GM11168 (cell line): ENCODE measurements around the gene SFPQ.

Experiments used
- in situ Hi-C: fragments of 300-500 bp; cut with MboI; formaldehyde crosslinking; loops from one replicate; pipeline ENCODE4 v1.12.0; 2022; ENCODE audit warnings: low sequenced_read_pairs; ENCODE audit not compliant: unreplicated experiment

SFPQ gene

GRCh38 chr1:35190784-35191183, 2.2 kb downstream of the SFPQ start:
- in situ Hi-C loops: loop anchor here (10.0 kb wide), 1 partner anchor 104 kb away; no protein-coding TSS in a partner anchor

GRCh38 chr1:35188578-35189392, 4.2 kb downstream of the SFPQ start:
- in situ Hi-C loops: no loop called here

GRCh38 chr1:35187816-35188342, 5.1 kb downstream of the SFPQ start:
- in situ Hi-C loops: no loop called here

- in situ Hi-C loops: no loop called here
Observed at GRCh38 chr1:35186239-35186638, 6.7 kb downstream of the SFPQ start.

- in situ Hi-C loops: no loop called here
Observed at GRCh38 chr1:35185200-35185599, 7.7 kb downstream of the SFPQ start.

- in situ Hi-C loops: no loop called here
Observed at GRCh38 chr1:35184495-35185199, 8.3 kb downstream of the SFPQ start.

- in situ Hi-C loops: no loop called here
Observed at GRCh38 chr1:35181790-35182455, 11.0 kb downstream of the SFPQ start.

- in situ Hi-C loops: no loop called here
Observed at GRCh38 chr1:35180776-35181374, 12.1 kb downstream of the SFPQ start.

- in situ Hi-C loops: no loop called here
Observed at GRCh38 chr1:35179908-35180307, 13.0 kb downstream of the SFPQ start.

GRCh38 chr1:35178874-35179380, 14.0 kb downstream of the SFPQ start:
- in situ Hi-C loops: no loop called here

- in situ Hi-C loops: no loop called here
Observed at GRCh38 chr1:35178295-35178695, 14.7 kb downstream of the SFPQ start.

- in situ Hi-C loops: no loop called here
Observed at GRCh38 chr1:35177237-35177786, 15.6 kb downstream of the SFPQ start.

GRCh38 chr1:35175602-35176001, 17.3 kb downstream of the SFPQ start:
- in situ Hi-C loops: no loop called here

GRCh38 chr1:35175098-35175576, 17.8 kb downstream of the SFPQ start:
- in situ Hi-C loops: no loop called here

- in situ Hi-C loops: no loop called here
Observed at GRCh38 chr1:35173909-35174540, 18.9 kb downstream of the SFPQ start.

- in situ Hi-C loops: no loop called here
Observed at GRCh38 chr1:35173491-35173890, 19.5 kb downstream of the SFPQ start.

- in situ Hi-C loops: no loop called here
Observed at GRCh38 chr1:35172022-35172421, 20.9 kb downstream of the SFPQ start.

GRCh38 chr1:35171579-35171978, 21.4 kb downstream of the SFPQ start:
- in situ Hi-C loops: no loop called here

- in situ Hi-C loops: no loop called here
Observed at GRCh38 chr1:35164893-35165292, 28.1 kb downstream of the SFPQ start.
